GM19328 (cell line): ENCODE results near the gene ANKRD44.
"Not testable (repeated sequence)": the region's sequence is repeated elsewhere in the genome, so short reads cannot be mapped to it uniquely, and the experiment has no call there.

Experiments
- ATAC-seq: cut with Tn5 transposase; IDR thresholded peaks from one replicate; pipeline ENCODE4 v1.9.1; 2021; ENCODE audit warnings: mild to moderate bottlenecking, moderate library complexity; ENCODE audit not compliant: unreplicated experiment

ANKRD44 gene

GRCh38 chr2:197241153-197241552, 69.4 kb downstream of the ANKRD44 start:
- ATAC-seq, result no peak

GRCh38 chr2:197240421-197241041, 70.0 kb downstream of the ANKRD44 start:
- ATAC-seq, result no peak

- ATAC-seq, result not testable (repeated sequence)
Observed at GRCh38 chr2:197240018-197240417, 70.6 kb downstream of the ANKRD44 start.

- ATAC-seq, result peak; percentile 46
Observed at GRCh38 chr2:197239434-197239833, 71.1 kb downstream of the ANKRD44 start.

GRCh38 chr2:197238043-197238365, 72.6 kb downstream of the ANKRD44 start:
- ATAC-seq, result no peak

- ATAC-seq, result no peak
Observed at GRCh38 chr2:197237291-197238042, 73.1 kb downstream of the ANKRD44 start.

GRCh38 chr2:197236816-197237215, 73.8 kb downstream of the ANKRD44 start:
- ATAC-seq, result no peak

- no peak for ATAC-seq
Observed at GRCh38 chr2:197236159-197236558, 74.4 kb downstream of the ANKRD44 start.

- no peak for ATAC-seq
Observed at GRCh38 chr2:197235711-197236110, 74.9 kb downstream of the ANKRD44 start.

GRCh38 chr2:197234671-197235191, 75.8 kb downstream of the ANKRD44 start:
- ATAC-seq, result no peak

GRCh38 chr2:197233473-197233872, 77.1 kb downstream of the ANKRD44 start:
- ATAC-seq, result no peak

- ATAC-seq, result no peak
Observed at GRCh38 chr2:197232010-197232409, 78.6 kb downstream of the ANKRD44 start.

- no peak for ATAC-seq
Observed at GRCh38 chr2:197229509-197230443, 80.8 kb downstream of the ANKRD44 start.

GRCh38 chr2:197223451-197223850, 87.1 kb downstream of the ANKRD44 start:
- ATAC-seq, result no peak

GRCh38 chr2:197219636-197220035, 90.9 kb downstream of the ANKRD44 start:
- no peak for ATAC-seq

- ATAC-seq, result no peak
Observed at GRCh38 chr2:197217541-197217940, 93.0 kb downstream of the ANKRD44 start.

GRCh38 chr2:197216361-197216979, 94.1 kb downstream of the ANKRD44 start:
- ATAC-seq, result peak; percentile 69

- ATAC-seq, result no peak
Observed at GRCh38 chr2:197215748-197216360, 94.7 kb downstream of the ANKRD44 start.

- no peak for ATAC-seq
Observed at GRCh38 chr2:197212344-197213262, 98.0 kb downstream of the ANKRD44 start.
